Testis (tissue), 3 donors: ENCODE data around the gene N4BP3. TPM values are rescaled to one million over a fixed set of nuclear protein-coding genes. Genes with fewer than 3 reads are reported as not detected.
"Not testable (repeated sequence)": the region's sequence is repeated elsewhere in the genome, so short reads cannot be mapped to it uniquely, and the experiment has no call there.

ENCODE experiments used
- DNase-seq: peaks from one replicate; pipeline ENCODE4 v3.0.0-alpha.2; 2019
- H3K27ac ChIP-seq, 2 donors: fragments of 200-600 bp; sonication (generic); one replicate each; pipeline ENCODE4 v1.5.1; 2019
- H3K27me3 ChIP-seq: fragments of 200-600 bp; sonication (generic); one replicate; pipeline ENCODE4 v1.5.1; 2019
- H3K36me3 ChIP-seq: fragments of 200-600 bp; sonication (generic); one replicate; pipeline ENCODE4 v1.5.1; 2017; ENCODE audit warnings: low read depth; ENCODE audit errors: missing control alignments
- H3K4me1 ChIP-seq: fragments of 200-600 bp; sonication (generic); one replicate; pipeline ENCODE4 v1.5.1; 2019
- H3K4me3 ChIP-seq, 2 donors: fragments of 200-600 bp; sonication (generic); one replicate each; pipeline ENCODE4 v1.5.1; 2017 to 2019
- H3K9me3 ChIP-seq: fragments of 200-600 bp; sonication (generic); one replicate; pipeline ENCODE4 v1.5.1; 2017
- POLR2A ChIP-seq: fragments of 450-650 bp; IDR thresholded peaks from one replicate; pipeline ENCODE4 v1.6.1; 2017; ENCODE audit warnings: antibody characterized with exemption, mild to moderate bottlenecking, moderate library complexity
- WGBS, 2 donors: methylation state at CpG; one replicate each; pipeline ENCODE4 v1.1.5; 2018; 5-methylcytosine and 5-hydroxymethylcytosine counted together
- intact Hi-C: fragments of 100-400 bp; cut with DNase I; formaldehyde crosslinking; loops from one replicate; pipeline ENCODE4 v1.15.1; 2023; ENCODE audit warnings: low total_unique reads
- polyA plus RNA-seq: library from polyadenylated mRNA; stranded (reverse); fragments of 350-450 nt; fragmentation: Illumina TruSeq; extraction: RNeasy Lipid Tissue Mini Kit (QIAGEN cat#74804); gene quantifications from one replicate; pipeline ENCODE4 v1.2.3, GENCODE V29; 2014; ENCODE audit warnings: low read depth, low replicate concordance; ENCODE audit not compliant: insufficient read depth
- total RNA-seq, 2 donors: library from RNA; depleted of rRNA; stranded (reverse); fragments of >200 nt; gene quantifications; one replicate each; pipeline ENCODE4 v1.2.3, GENCODE V29; 2016
- TF ChIP-seq, protein P1 (sequence below), 3 experiments: fragments of 450-650 bp in 2 of 3; fragments of 200-600 bp in 1 of 3; sonication (generic) in 1 of 3; IDR thresholded peaks; one replicate each; pipeline ENCODE4 v1.5.1; 2016 to 2019; ENCODE audit warnings: antibody characterized with exemption in 3 of 3, mild to moderate bottlenecking in 2 of 3, moderate library complexity in 1 of 3

N4BP3 gene
- total and polyA plus RNA-seq, 3 donors from 2014 or later = 1.4 to 3.6 (median 3.2) TPM

DNA sequence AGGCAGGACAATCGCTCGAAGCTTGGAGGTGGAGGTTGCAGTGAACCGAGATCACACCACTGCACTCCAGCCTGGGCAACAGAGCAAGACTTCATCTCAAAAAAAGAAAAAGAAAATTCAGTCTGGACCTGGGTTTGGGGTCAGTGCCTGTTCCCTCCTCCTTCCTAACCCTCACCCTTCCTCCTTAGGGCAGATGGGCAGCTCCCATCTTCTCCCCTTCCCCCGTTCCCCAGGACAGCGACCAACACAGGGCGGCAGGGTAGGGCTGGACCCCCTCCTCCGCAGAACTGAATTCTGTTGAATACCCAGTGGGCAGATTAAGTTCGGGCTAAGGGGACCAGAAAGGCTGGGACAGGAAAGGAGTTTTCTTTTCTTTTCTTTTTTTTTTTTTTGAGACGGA lies 16.0 kb downstream of the N4BP3 start:
- WGBS, 2 donors = 82% methylated on average over 9 of the region's 9 CpGs
- no peak for DNase-seq
- H3K9me3 ChIP-seq = no peaks in the 10 kb centered on the region
- H3K36me3 ChIP-seq = no peaks in the 10 kb centered on the region
- intact Hi-C loops = no loop called here
- H3K4me3 ChIP-seq = peak overlapping the region; percentile 76 to 92
- peaks cover 7% of the 10 kb centered on the region for H3K4me1 ChIP-seq
- TF ChIP-seq, protein P1, sequence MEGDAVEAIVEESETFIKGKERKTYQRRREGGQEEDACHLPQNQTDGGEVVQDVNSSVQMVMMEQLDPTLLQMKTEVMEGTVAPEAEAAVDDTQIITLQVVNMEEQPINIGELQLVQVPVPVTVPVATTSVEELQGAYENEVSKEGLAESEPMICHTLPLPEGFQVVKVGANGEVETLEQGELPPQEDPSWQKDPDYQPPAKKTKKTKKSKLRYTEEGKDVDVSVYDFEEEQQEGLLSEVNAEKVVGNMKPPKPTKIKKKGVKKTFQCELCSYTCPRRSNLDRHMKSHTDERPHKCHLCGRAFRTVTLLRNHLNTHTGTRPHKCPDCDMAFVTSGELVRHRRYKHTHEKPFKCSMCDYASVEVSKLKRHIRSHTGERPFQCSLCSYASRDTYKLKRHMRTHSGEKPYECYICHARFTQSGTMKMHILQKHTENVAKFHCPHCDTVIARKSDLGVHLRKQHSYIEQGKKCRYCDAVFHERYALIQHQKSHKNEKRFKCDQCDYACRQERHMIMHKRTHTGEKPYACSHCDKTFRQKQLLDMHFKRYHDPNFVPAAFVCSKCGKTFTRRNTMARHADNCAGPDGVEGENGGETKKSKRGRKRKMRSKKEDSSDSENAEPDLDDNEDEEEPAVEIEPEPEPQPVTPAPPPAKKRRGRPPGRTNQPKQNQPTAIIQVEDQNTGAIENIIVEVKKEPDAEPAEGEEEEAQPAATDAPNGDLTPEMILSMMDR (IDR thresholded peaks at IDR 0.05) = no peak
- TF ChIP-seq POLR2A = no peak
- no peaks in the 10 kb centered on the region for H3K27me3 ChIP-seq
- H3K27ac ChIP-seq = no peak overlapping the region

DNA sequence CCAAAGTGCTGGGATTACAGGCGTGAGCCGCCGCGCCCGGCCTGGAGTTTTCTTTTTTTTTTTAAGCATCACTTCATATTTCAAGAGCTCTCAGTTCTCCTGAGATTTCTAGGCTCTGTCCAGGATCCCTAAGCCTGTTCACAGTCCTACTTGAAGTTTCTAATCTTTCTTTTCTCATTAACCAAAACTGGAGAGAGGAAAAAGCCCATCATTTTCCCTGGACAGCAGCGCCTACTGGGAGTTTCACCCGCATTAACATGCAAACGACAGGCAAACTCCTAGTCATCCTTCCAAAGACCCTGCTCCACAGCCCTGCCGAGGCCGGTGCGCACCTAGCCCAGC lies 16.9 kb downstream of the N4BP3 start:
- H3K27me3 ChIP-seq, DNase-seq, intact Hi-C loops, H3K36me3 ChIP-seq, H3K4me1 ChIP-seq, H3K9me3 ChIP-seq: not testable (repeated sequence)
- Histone ChIP-seq H3K4me3 (peak overlapping the region; percentile 76 to 92), H3K27ac (peak overlapping the region; percentile 88 to 90)
- 6 to 13% methylated on average over 11 of the region's 11 CpGs for WGBS, 2 donors

GRCh38 chr5:178130576-178131445 lies 17.5 kb downstream of the N4BP3 start, which contains the start of gene RMND5B:
RMND5B (plus strand) TSS chr5:178131014; CDS start chr5:178138120, 7,106 bp downstream.
- WGBS, 2 donors = 0% methylated on average over 30 to 46 of the region's 102 CpGs
- Histone ChIP-seq H3K36me3 (no peaks in the 10 kb centered on the region), H3K27ac (peak within 1 kb of the TSS; percentile 88 to 90), H3K4me3 (peak within 1 kb of the TSS; percentile 76 to 92), H3K9me3 (no peaks in the 10 kb centered on the region), H3K4me1 (peaks cover 7% of the 10 kb centered on the region), H3K27me3 (no peaks in the 10 kb centered on the region)
- peak; percentile 86 for DNase-seq
- TF ChIP-seq, protein P1 (IDR thresholded peaks at IDR 0.05) = no peak
- no peak for TF ChIP-seq POLR2A
- intact Hi-C loops = no loop called here

GRCh38 chr5:178131446-178131996 lies 18.2 kb downstream of the N4BP3 start:
- H3K4me3 ChIP-seq = peak overlapping the region; percentile 76 to 92
- H3K9me3 ChIP-seq = no peaks in the 10 kb centered on the region
- intact Hi-C loops = no loop called here
- peaks cover 7% of the 10 kb centered on the region for H3K4me1 ChIP-seq
- TF ChIP-seq POLR2A = no peak
- TF ChIP-seq, protein P1 (IDR thresholded peaks at IDR 0.05) = no peak
- no peaks in the 10 kb centered on the region for H3K27me3 ChIP-seq
- H3K27ac ChIP-seq = peak overlapping the region in 1 of 2 donors; percentile 90
- DNase-seq = no peak
- no peaks in the 10 kb centered on the region for H3K36me3 ChIP-seq
- 16 to 18% methylated on average over 10 of the region's 10 CpGs for WGBS, 2 donors

GRCh38 chr5:178136990-178137389 lies 23.7 kb downstream of the N4BP3 start:
- intact Hi-C loops = no loop called here
- H3K27me3 ChIP-seq = no peaks in the 10 kb centered on the region
- DNase-seq = no peak
- peaks cover 2% of the 10 kb centered on the region for H3K4me1 ChIP-seq
- no peaks in the 10 kb centered on the region for H3K9me3 ChIP-seq
- H3K36me3 ChIP-seq = no peaks in the 10 kb centered on the region
- no peak for TF ChIP-seq POLR2A
- TF ChIP-seq, protein P1 (IDR thresholded peaks at IDR 0.05) = no peak
- no peak overlapping the region for H3K4me3 ChIP-seq
- H3K27ac ChIP-seq = no peak overlapping the region
- 85 to 89% methylated on average over 10 of the region's 10 CpGs for WGBS, 2 donors
